ENCODE results near the gene PORCN. TPM values are rescaled to one million over a fixed set of nuclear protein-coding genes. Genes with fewer than 3 reads are reported as not detected.

Gene PORCN
- total and polyA plus RNA-seq, 2 of the 13 experiments (the other 11 are each of a cell fraction or from before 2014, with no cell fraction given): 3.9 to 5.8 TPM

GRCh38 chrX:48466696-48467095 is 42.1 kb upstream of the PORCN start (continued):
- TF ChIP-seq PAX8 (CRISPR knock-in tag; IDR thresholded peaks at IDR 0.05; ENCODE audit: borderline replicate concordance) (no peak), MED1 (CRISPR knock-in tag; IDR thresholded peaks at IDR 0.05) (no peak), SRSF1 (optimal IDR thresholded peaks at IDR 0.05; ENCODE audit: low read depth, low read length) (no peak), ZNF768 (CRISPR knock-in tag; IDR thresholded peaks at IDR 0.05) (peak; percentile 19; the same call in 1 of the 2 replicates)

DNA sequence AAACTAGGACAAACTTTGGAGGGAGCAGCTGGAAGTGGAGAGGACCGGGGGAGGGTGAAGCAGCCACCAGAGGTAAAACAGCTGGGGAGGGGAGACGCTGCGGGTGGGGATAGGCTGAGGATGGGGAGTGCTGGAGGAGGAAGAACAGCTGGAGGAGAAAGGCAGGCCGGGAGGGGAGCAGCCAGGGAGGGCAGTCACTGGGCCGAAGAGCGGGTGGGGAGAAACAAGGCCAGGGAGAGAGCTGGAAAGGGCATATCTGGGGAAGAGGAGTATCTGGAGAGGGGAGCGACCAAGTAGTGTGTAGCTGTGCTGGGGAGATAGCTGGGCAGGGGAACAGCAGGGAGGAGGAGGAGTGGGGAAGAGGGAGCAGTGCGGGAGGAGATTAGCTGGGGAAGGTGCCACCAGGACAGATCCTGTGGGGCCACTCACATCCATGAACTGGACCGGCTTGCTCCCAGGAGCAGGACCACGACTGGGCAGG is 41.5 kb upstream of the PORCN start:
- FAIRE-seq: no peak
- TF ChIP-seq ZNF333 (CRISPR knock-in tag; IDR thresholded peaks at IDR 0.05; ENCODE audit: borderline replicate concordance) (no peak), CCDC6 (CRISPR knock-in tag; IDR thresholded peaks at IDR 0.05) (no peak), ZHX2 (IDR thresholded peaks at IDR 0.05; ENCODE audit: low read depth) (no peak), ZHX2 (CRISPR knock-in tag; IDR thresholded peaks at IDR 0.05; ENCODE audit: borderline replicate concordance) (no peak), ZNF296 (CRISPR knock-in tag; conservative IDR thresholded peaks at IDR 0.05) (no peak), NFE2L2 (IDR thresholded peaks at IDR 0.05; ENCODE audit: low read length) (no peak), SRSF9 (IDR thresholded peaks at IDR 0.05; ENCODE audit: borderline replicate concordance, insufficient read depth, low read depth, low read length, poor library complexity, severe bottlenecking) (no peak), ARNTL (CRISPR knock-in tag; IDR thresholded peaks at IDR 0.05) (no peak), YEATS4 (CRISPR knock-in tag; IDR thresholded peaks at IDR 0.05; ENCODE audit: borderline replicate concordance) (no peak), KDM3A (CRISPR knock-in tag; IDR thresholded peaks at IDR 0.05; ENCODE audit: low read depth) (no peak)
- TF ChIP-seq, protein P1, sequence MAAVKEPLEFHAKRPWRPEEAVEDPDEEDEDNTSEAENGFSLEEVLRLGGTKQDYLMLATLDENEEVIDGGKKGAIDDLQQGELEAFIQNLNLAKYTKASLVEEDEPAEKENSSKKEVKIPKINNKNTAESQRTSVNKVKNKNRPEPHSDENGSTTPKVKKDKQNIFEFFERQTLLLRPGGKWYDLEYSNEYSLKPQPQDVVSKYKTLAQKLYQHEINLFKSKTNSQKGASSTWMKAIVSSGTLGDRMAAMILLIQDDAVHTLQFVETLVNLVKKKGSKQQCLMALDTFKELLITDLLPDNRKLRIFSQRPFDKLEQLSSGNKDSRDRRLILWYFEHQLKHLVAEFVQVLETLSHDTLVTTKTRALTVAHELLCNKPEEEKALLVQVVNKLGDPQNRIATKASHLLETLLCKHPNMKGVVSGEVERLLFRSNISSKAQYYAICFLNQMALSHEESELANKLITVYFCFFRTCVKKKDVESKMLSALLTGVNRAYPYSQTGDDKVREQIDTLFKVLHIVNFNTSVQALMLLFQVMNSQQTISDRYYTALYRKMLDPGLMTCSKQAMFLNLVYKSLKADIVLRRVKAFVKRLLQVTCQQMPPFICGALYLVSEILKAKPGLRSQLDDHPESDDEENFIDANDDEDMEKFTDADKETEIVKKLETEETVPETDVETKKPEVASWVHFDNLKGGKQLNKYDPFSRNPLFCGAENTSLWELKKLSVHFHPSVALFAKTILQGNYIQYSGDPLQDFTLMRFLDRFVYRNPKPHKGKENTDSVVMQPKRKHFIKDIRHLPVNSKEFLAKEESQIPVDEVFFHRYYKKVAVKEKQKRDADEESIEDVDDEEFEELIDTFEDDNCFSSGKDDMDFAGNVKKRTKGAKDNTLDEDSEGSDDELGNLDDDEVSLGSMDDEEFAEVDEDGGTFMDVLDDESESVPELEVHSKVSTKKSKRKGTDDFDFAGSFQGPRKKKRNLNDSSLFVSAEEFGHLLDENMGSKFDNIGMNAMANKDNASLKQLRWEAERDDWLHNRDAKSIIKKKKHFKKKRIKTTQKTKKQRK (IDR thresholded peaks at IDR 0.05; ENCODE audit: low read length): no peak

More for the DNA sequence above, 41.5 kb upstream of the PORCN start:
- Histone ChIP-seq H4K20me1 (ENCODE audit: insufficient read depth, low read length) (peaks cover 2% of the 10 kb centered on the region; the same call in 1 of the 2 replicates), H3K4me1 (ENCODE audit: insufficient read depth, low read length) (peaks cover 52% of the 10 kb centered on the region), H2AFZ (ENCODE audit: low read length) (no peak overlapping the region), H3K27me3 (ENCODE audit: control insufficient read depth in 1 of 2, insufficient read depth in 2 of 2, low read length in 2 of 2) (no peaks in the 10 kb centered on the region; a peak in 1 of 5 replicates), H3K4me2 (ENCODE audit: low read depth, low read length) (peak overlapping the region; percentile 96), H3K9ac (ENCODE audit: insufficient read depth, low read depth, low read length) (peak overlapping the region; percentile 73; the same call in 1 of the 2 replicates), H3K36me3 (replicated peaks in 1 of 2; ENCODE audit: control insufficient read depth in 1 of 2, insufficient read depth in 2 of 2, low read length in 2 of 2) (peaks cover 0 to 5% of the 10 kb centered on the region in 2 experiments; a peak in 1 of 5 replicates), H3K9me3 (ENCODE audit: low read length) (no peaks in the 10 kb centered on the region), H3K27ac (ENCODE audit: extremely low read length, insufficient read depth, low read length) (no peak overlapping the region), H3K4me3 (replicated peaks in 1 of 3; ENCODE audit: insufficient read depth in 1 of 3, low read depth in 2 of 3, low read length in 3 of 3) (peak overlapping the region in 2 of 3 experiments; percentile 74; a peak in 2 of 6 replicates), H3K79me2 (ENCODE audit: insufficient read depth, low read length) (peaks cover 8% of the 10 kb centered on the region)
- intact Hi-C loops (cut with micrococcal nuclease; ENCODE audit: unreplicated experiment) (no loop called here), in situ Hi-C loops (cut with HindIII; ENCODE audit: extremely low pct_ligation_motif_present, low pct_unique_long_range_greater_than_20kb) (no loop called here)
- ATAC-seq (no peak), DNase-seq (ENCODE audit: low spot score) (no peak)
- no TSS peak for BruUV-seq (replicated peaks)
- POLR2A ChIA-PET: no interaction called here
- CTCF ChIA-PET (ENCODE audit: low intra/inter-chr PET ratio, low total read pairs): no interaction called here
- WGBS (ENCODE audit: low lambda C conversion rate): 96% methylated on average over 8 of the region's 10 CpGs

Measured in HepG2 (cell line).